ELR (cell line): ENCODE data around the gene TPRX2.
"Not testable (repeated sequence)": the region's sequence is repeated elsewhere in the genome, so short reads cannot be mapped to it uniquely, and the experiment has no call there.

Experiments used
- DNase-seq: peaks from one replicate; pipeline ENCODE4 v3.0.0-alpha.2; 2015; ENCODE audit warnings: low read depth

TPRX2 gene

GRCh38 chr19:47858646-47859285 is at the start of gene TPRX2:
TSS of gene TPRX2 (plus strand) at chr19:47859235. CDS start at chr19:47859247, 12 bp downstream.
- not testable (repeated sequence) for DNase-seq

- peak; percentile 69 for DNase-seq
These were observed 45.6 kb upstream of the TPRX2 start for GRCh38 chr19:47813304-47813994.

GRCh38 chr19:47813995-47814328 is 45.1 kb upstream of the TPRX2 start:
- no peak for DNase-seq

GRCh38 chr19:47816270-47816669 is 42.8 kb upstream of the TPRX2 start:
- not testable (repeated sequence) for DNase-seq

GRCh38 chr19:47818221-47818620 is 40.8 kb upstream of the TPRX2 start:
- DNase-seq = not testable (repeated sequence)

- no peak for DNase-seq
These were observed 39.2 kb upstream of the TPRX2 start for GRCh38 chr19:47819858-47820257.

- DNase-seq = no peak
These were observed 38.6 kb upstream of the TPRX2 start for GRCh38 chr19:47820410-47820809.

- no peak for DNase-seq
These were observed 37.5 kb upstream of the TPRX2 start, which contains the start of gene CRX for GRCh38 chr19:47821460-47822020. TSS of gene CRX (plus strand) at chr19:47821937. CDS start at chr19:47834444, 12,507 bp downstream.

- no peak for DNase-seq
These were observed 34.6 kb upstream of the TPRX2 start for GRCh38 chr19:47824396-47824795.

GRCh38 chr19:47826800-47827199 is 32.2 kb upstream of the TPRX2 start:
- no peak for DNase-seq

- DNase-seq = no peak
These were observed 26.3 kb upstream of the TPRX2 start for GRCh38 chr19:47832723-47833122.

GRCh38 chr19:47836038-47836437 is 23.0 kb upstream of the TPRX2 start:
- no peak for DNase-seq

GRCh38 chr19:47839411-47839810 is 19.6 kb upstream of the TPRX2 start:
- no peak for DNase-seq

- no peak for DNase-seq
These were observed 19.1 kb upstream of the TPRX2 start for GRCh38 chr19:47839913-47840312.

- DNase-seq = no peak
These were observed 16.1 kb upstream of the TPRX2 start for GRCh38 chr19:47842941-47843340.

GRCh38 chr19:47848425-47848822 is 10.6 kb upstream of the TPRX2 start:
- DNase-seq = no peak

- DNase-seq = peak; percentile 44
These were observed 10.1 kb upstream of the TPRX2 start for GRCh38 chr19:47848823-47849473.

- DNase-seq = no peak
These were observed 6.0 kb upstream of the TPRX2 start for GRCh38 chr19:47853003-47853402.

- no peak for DNase-seq
These were observed 4.6 kb upstream of the TPRX2 start for GRCh38 chr19:47854459-47854858.

- DNase-seq = peak; percentile 71
These were observed 804 bp upstream of the TPRX2 start for GRCh38 chr19:47858231-47858630.

- not testable (repeated sequence) for DNase-seq
These were observed 803 bp downstream of the TPRX2 start for GRCh38 chr19:47859838-47860237.

GRCh38 chr19:47860602-47861297 is 1.7 kb downstream of the TPRX2 start:
- DNase-seq = no peak
